Activated CD4-positive, alpha-beta T cell treated with anti-CD3 and anti-CD28 coated beads, Interleukin-10, Interleukin-2, amounts not matched to agents 100 ng/mL and 50 ng/mL, durations not matched to agents 16 hours and 8 hours (primary cell): ENCODE measurements around the gene GKN2.
A peak's percentile ranks its signal among the peaks of the same experiment; 100 is the strongest.

Experiments used
- DNase-seq: peaks from one replicate; pipeline ENCODE4 v3.0.0-alpha.2; 2020

The GKN2 gene

GRCh38 chr2:68952887-68953521, at the start of gene GKN2:
TSS of gene GKN2 (minus strand) at chr2:68952893. CDS start at chr2:68952861, 32 bp downstream.
- DNase-seq, result no peak

- DNase-seq, result no peak
These were observed 49.2 kb upstream of the GKN2 start for GRCh38 chr2:69001879-69002278.

GRCh38 chr2:68997401-68997800, 44.7 kb upstream of the GKN2 start:
- no peak for DNase-seq

GRCh38 chr2:68995916-68996315, 43.2 kb upstream of the GKN2 start:
- no peak for DNase-seq

GRCh38 chr2:68994864-68995263, 42.2 kb upstream of the GKN2 start:
- no peak for DNase-seq

- no peak for DNase-seq
These were observed 41.0 kb upstream of the GKN2 start for GRCh38 chr2:68993660-68994059.

GRCh38 chr2:68992933-68993332, 40.2 kb upstream of the GKN2 start:
- DNase-seq, result no peak

- DNase-seq, result no peak
These were observed 39.6 kb upstream of the GKN2 start for GRCh38 chr2:68992341-68992740.

- no peak for DNase-seq
These were observed 36.3 kb upstream of the GKN2 start for GRCh38 chr2:68989035-68989434.

GRCh38 chr2:68987021-68987503, 34.4 kb upstream of the GKN2 start:
- no peak for DNase-seq

- no peak for DNase-seq
These were observed 28.3 kb upstream of the GKN2 start for GRCh38 chr2:68980956-68981355.

- no peak for DNase-seq
These were observed 25.4 kb upstream of the GKN2 start for GRCh38 chr2:68978098-68978497.

GRCh38 chr2:68977453-68977852, 24.8 kb upstream of the GKN2 start:
- no peak for DNase-seq

- DNase-seq, result no peak
These were observed 23.2 kb upstream of the GKN2 start for GRCh38 chr2:68975844-68976243.

GRCh38 chr2:68974946-68975665, 22.4 kb upstream of the GKN2 start:
- DNase-seq, result no peak

GRCh38 chr2:68974251-68974650, 21.6 kb upstream of the GKN2 start, which contains the start of gene GKN1:
TSS of gene GKN1 (plus strand) at chr2:68974636. CDS start at chr2:68974678, 42 bp downstream.
- no peak for DNase-seq

- peak; percentile 34 for DNase-seq
These were observed 19.0 kb upstream of the GKN2 start for GRCh38 chr2:68971591-68972231.

GRCh38 chr2:68970566-68971265, 18.0 kb upstream of the GKN2 start:
- no peak for DNase-seq

GRCh38 chr2:68969736-68970490, 17.2 kb upstream of the GKN2 start:
- DNase-seq, result no peak

- no peak for DNase-seq
These were observed 15.5 kb upstream of the GKN2 start for GRCh38 chr2:68968221-68968620.

GRCh38 chr2:68964282-68964681, 11.6 kb upstream of the GKN2 start:
- no peak for DNase-seq

- no peak for DNase-seq
These were observed 8.7 kb upstream of the GKN2 start for GRCh38 chr2:68961380-68961779.

GRCh38 chr2:68959001-68959400, 6.3 kb upstream of the GKN2 start:
- DNase-seq, result no peak
